Lung (tissue), 12 donors: Measurements from ENCODE around the gene DPT. TPM values are rescaled to one million over a fixed set of nuclear protein-coding genes. Genes with fewer than 3 reads are reported as not detected.

Experiments used
- ATAC-seq: fragments of 200-7000 bp; cut with Tn5 transposase; one replicate; pipeline ENCODE4 v1.9.1; 2020; ENCODE audit warnings: moderate number of reproducible peaks; ENCODE audit not compliant: insufficient read depth, low FRiP score
- DNase-seq, 3 donors: peaks; one replicate each; pipeline ENCODE4 v3.0.0-alpha.2; 2013 to 2017
- H3K27ac ChIP-seq, 2 donors: one replicate each; pipeline ENCODE4 v1.5.1; 2013; ENCODE audit warnings: mild to moderate bottlenecking in 2 of 2, moderate library complexity in 2 of 2, control low read depth in 1 of 2, inconsistent platforms in 1 of 2, low read depth in 1 of 2, low read length in 1 of 2
- H3K27me3 ChIP-seq, 3 donors: one replicate each; pipeline ENCODE4 v1.5.1; 2013; ENCODE audit warnings: low read length in 2 of 3; ENCODE audit not compliant: control insufficient read depth in 3 of 3, insufficient read depth in 3 of 3
- H3K36me3 ChIP-seq, 4 donors: one replicate each; pipeline ENCODE4 v1.5.1; 2013; ENCODE audit warnings: low read length in 4 of 4, mild to moderate bottlenecking in 1 of 4, moderate library complexity in 1 of 4; ENCODE audit not compliant: control insufficient read depth in 4 of 4, insufficient read depth in 4 of 4
- H3K4me1 ChIP-seq, 5 donors: one replicate each; pipeline ENCODE4 v1.5.1; 2013; ENCODE audit warnings: low read length in 5 of 5, mild to moderate bottlenecking in 2 of 5, moderate library complexity in 1 of 5; ENCODE audit not compliant: control insufficient read depth in 5 of 5, insufficient read depth in 5 of 5
- H3K4me3 ChIP-seq: one replicate; pipeline ENCODE4 v1.5.1; 2013; ENCODE audit warnings: mild to moderate bottlenecking, control low read depth, moderate library complexity
- H3K9ac ChIP-seq, 2 donors: one replicate each; pipeline ENCODE4 v1.5.1; 2013; ENCODE audit warnings: low read length in 2 of 2, control low read depth in 1 of 2; ENCODE audit not compliant: insufficient read depth in 1 of 2
- H3K9me3 ChIP-seq, 4 donors: one replicate each; pipeline ENCODE4 v1.5.1; 2013; ENCODE audit warnings: low read length in 3 of 4, mild to moderate bottlenecking in 1 of 4, moderate library complexity in 1 of 4; ENCODE audit not compliant: control insufficient read depth in 4 of 4, insufficient read depth in 3 of 4
- WGBS, 2 donors: extraction: QIAGEN DNeasy Blood & Tissue Kit; methylation state at CpG; one replicate each; pipeline ENCODE4 v1.1.7; 2013; 5-methylcytosine and 5-hydroxymethylcytosine counted together
- polyA plus RNA-seq, 2 donors: library from polyadenylated mRNA; stranded (reverse); fragments of 200-250 nt; gene quantifications; one replicate each; pipeline ENCODE4 v1.2.1, GENCODE V29; 2013
- total RNA-seq, 2 donors: library from RNA; depleted of rRNA in 1 of 2; stranded (reverse); fragments of >200 nt in 1 of 2; gene quantifications; one replicate each; pipeline ENCODE4 v1.2.1, GENCODE V29; 2014 to 2021
- TF ChIP-seq, protein P1 (sequence below): IDR thresholded peaks from 2 replicates; pipeline ENCODE4 v1.5.1; 2012; ENCODE audit warnings: mild to moderate bottlenecking; ENCODE audit errors: control extremely low read depth, extremely low read depth
- donor health status: control.
- donor health status: control.
- donor health status: Bipolar disorder and iron deficiency.
- donor health status: healthy.
- donor health status: DM: yes; HTN: yes; CAD: no.

Gene DPT
- total and polyA plus RNA-seq, 4 donors, result 3.9 to 9.5 (median 6.4) TPM

DNA sequence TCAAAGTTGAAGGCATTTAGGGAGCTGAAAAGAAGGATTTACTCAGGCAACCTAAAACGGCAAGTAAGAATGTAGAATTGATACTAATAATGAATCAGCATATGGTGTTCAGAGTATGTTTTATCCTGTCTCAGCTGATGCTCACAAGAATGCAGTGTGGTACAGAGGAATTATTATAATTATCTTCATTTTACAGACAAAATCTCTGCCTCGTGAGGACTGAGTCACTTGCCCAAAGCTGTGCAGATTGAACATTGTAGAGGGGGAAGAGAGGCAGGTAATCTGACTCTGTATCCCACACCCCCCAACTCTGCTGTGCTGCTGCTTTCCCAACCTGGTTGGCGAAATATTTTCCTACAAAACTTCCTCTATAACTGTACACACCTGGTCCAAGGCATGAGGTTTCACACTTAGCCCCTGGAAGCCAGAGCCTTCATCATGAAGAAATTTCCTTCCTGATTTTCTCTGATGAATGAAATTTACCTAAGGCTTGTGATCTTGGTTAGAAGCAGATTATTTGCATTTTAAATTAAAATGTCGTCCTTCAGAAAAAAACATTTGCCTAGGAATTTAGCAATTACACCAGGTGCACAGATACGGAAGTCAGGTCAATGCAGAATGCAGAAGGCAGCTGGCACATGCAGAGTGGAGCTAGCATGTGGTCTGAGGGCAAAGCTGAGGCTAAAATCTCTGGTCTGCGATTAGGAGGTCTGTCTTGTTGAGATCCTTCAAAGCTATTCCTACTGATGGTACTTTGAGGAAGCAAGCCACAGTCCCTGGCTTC is 52.8 kb downstream of the DPT start:
- Histone ChIP-seq H3K9me3 (no peaks in the 10 kb centered on the region), H3K4me1 (no peaks in the 10 kb centered on the region), H3K27ac (no peak overlapping the region), H3K27me3 (no peaks in the 10 kb centered on the region), H3K9ac (no peak overlapping the region), H3K36me3 (no peaks in the 10 kb centered on the region), H3K4me3 (no peak overlapping the region)
- ATAC-seq (no peak), DNase-seq (no peak)
- TF ChIP-seq, protein P1, sequence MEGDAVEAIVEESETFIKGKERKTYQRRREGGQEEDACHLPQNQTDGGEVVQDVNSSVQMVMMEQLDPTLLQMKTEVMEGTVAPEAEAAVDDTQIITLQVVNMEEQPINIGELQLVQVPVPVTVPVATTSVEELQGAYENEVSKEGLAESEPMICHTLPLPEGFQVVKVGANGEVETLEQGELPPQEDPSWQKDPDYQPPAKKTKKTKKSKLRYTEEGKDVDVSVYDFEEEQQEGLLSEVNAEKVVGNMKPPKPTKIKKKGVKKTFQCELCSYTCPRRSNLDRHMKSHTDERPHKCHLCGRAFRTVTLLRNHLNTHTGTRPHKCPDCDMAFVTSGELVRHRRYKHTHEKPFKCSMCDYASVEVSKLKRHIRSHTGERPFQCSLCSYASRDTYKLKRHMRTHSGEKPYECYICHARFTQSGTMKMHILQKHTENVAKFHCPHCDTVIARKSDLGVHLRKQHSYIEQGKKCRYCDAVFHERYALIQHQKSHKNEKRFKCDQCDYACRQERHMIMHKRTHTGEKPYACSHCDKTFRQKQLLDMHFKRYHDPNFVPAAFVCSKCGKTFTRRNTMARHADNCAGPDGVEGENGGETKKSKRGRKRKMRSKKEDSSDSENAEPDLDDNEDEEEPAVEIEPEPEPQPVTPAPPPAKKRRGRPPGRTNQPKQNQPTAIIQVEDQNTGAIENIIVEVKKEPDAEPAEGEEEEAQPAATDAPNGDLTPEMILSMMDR, result no peak
- WGBS, 2 donors, result 87 to 88% methylated on average over 6 of the region's 6 CpGs

GRCh38 chr1:168673974-168674683 is 54.9 kb downstream of the DPT start:
- ATAC-seq (no peak), DNase-seq (no peak)
- no peaks in the 10 kb centered on the region for H3K9me3 ChIP-seq
- no peak overlapping the region for H3K9ac ChIP-seq
- H3K4me1 ChIP-seq, result no peaks in the 10 kb centered on the region
- TF ChIP-seq, protein P1, result no peak
- H3K36me3 ChIP-seq, result no peaks in the 10 kb centered on the region
- H3K4me3 ChIP-seq, result no peak overlapping the region
- 88 to 94% methylated on average over 2 of the region's 2 CpGs for WGBS, 2 donors
- no peak overlapping the region for H3K27ac ChIP-seq
- H3K27me3 ChIP-seq, result no peaks in the 10 kb centered on the region

DNA sequence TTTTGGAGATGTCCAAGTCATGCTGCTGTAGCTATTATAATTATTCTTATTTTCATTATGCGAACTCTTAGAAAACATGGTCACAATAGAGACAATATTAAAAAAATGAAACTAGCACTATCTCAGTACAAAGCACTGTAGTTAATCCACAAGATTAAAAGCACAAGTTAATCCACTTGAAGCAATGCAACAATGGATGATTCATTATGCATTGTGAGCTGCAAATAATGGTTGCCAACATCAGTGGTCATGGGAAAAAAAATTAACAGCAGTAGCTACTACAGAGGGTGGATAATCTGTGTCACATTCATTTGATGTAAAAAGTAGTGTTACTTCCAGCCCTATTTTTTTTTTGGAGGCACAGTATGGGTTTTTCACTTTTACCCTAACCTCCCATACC is 56.7 kb downstream of the DPT start:
- ATAC-seq (no peak), DNase-seq (no peak)
- H3K27me3 ChIP-seq, result no peaks in the 10 kb centered on the region
- TF ChIP-seq, protein P1, result no peak
- H3K36me3 ChIP-seq, result no peaks in the 10 kb centered on the region
- H3K27ac ChIP-seq, result no peak overlapping the region
- 95 to 97% methylated on average over 1 of the region's 1 CpG for WGBS, 2 donors
- no peaks in the 10 kb centered on the region for H3K9me3 ChIP-seq
- H3K4me1 ChIP-seq, result no peaks in the 10 kb centered on the region
- no peak overlapping the region for H3K9ac ChIP-seq
- no peak overlapping the region for H3K4me3 ChIP-seq
